GM12874 (cell line): ENCODE data around the gene UBR4.

Experiments used
- TF ChIP-seq, protein P1 (sequence below): IDR thresholded peaks from 2 replicates; pipeline ENCODE4 v1.5.1; 2011; ENCODE audit warnings: low read depth, mild to moderate bottlenecking, control low read depth, low read length, moderate library complexity; ENCODE audit not compliant: insufficient read depth

Gene UBR4

DNA sequence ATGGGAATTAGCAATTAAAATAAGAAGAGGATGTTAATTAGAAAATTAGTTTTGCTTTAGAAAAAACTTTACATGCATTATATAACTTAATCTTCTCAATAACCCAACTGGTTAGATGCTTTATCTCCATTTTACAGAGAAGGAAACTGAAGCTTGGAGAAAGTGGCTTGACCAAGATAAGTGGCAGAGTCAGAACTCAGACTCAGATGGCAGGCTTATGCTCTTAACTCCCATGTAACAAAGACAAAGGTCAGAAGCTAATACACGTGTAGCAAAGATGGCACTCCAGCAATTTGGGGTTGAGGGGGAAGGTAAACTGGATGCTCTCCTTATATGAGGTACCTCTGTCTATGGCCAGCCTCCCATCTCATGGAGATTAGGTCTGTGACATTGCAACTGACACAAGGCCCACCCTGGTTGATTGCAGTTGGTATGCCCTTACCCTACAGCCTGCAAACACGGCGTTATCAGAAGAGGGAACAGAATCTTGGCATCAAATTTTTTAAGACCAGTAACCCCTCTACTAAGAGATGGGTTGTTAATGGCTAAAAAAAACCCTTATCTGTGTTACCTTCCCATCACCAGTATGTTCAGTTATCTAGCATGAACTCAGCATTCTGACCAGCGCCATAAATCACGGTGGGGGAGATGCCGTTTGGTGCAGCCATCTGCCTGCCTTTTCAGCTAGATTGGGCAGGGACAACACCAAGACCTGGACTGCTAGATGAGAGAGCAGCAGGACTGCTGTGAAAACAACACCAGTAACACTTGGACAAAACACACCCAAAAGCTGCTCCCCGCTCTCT is 97.0 kb downstream of the UBR4 start:
- TF ChIP-seq, protein P1, sequence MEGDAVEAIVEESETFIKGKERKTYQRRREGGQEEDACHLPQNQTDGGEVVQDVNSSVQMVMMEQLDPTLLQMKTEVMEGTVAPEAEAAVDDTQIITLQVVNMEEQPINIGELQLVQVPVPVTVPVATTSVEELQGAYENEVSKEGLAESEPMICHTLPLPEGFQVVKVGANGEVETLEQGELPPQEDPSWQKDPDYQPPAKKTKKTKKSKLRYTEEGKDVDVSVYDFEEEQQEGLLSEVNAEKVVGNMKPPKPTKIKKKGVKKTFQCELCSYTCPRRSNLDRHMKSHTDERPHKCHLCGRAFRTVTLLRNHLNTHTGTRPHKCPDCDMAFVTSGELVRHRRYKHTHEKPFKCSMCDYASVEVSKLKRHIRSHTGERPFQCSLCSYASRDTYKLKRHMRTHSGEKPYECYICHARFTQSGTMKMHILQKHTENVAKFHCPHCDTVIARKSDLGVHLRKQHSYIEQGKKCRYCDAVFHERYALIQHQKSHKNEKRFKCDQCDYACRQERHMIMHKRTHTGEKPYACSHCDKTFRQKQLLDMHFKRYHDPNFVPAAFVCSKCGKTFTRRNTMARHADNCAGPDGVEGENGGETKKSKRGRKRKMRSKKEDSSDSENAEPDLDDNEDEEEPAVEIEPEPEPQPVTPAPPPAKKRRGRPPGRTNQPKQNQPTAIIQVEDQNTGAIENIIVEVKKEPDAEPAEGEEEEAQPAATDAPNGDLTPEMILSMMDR: no peak

DNA sequence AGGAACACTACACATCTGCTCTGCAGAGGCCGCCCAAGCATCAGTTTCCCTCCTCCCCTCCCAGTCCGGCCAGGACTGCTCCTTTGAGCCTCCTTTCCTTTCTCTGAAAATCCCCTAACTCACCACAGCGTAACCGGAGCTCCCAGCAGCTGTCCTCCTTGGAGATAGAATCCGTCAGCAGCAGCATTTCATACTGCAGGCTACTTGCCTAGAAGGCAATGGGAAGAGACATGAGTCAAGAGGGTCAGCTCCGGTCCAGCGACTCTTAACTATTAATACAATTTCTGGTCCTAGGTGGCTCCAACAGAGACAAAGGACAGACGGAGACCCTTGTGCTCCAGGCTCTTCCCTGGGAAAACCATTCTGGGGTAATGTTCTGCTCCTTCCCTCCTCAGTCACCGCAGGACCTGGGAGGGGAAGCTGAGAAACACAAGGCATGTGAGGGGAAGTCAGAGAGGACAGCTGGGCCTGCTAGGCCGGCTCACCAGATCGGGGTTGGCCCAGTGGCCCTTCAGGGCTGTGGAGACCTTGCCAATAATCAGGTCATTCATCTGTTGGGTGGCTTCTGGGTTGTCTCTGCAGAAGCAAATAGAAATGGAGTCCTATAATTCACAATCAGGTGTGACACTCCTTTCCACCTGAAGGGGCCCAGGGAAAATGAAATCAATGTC is 99.7 kb downstream of the UBR4 start:
- TF ChIP-seq, protein P1: no peak

DNA sequence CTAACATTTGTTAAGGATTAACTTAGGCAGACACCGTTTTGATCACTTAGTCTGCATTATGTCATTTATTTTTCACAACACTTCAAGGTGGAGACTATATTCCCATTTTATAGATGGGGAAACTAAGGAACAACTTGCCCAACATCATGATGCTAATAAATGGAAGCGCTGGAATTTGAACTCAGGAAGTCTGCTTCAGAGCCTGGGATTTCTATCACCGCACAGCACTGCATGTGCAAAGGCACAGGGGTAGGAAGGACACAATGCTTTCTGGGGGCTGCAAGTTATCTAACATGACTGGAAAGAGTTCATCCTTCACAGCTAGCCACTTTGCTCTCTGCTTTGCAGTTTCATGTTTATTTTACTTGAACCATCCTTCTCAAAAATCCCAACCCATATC is 100.5 kb downstream of the UBR4 start:
- TF ChIP-seq, protein P1: no peak

DNA sequence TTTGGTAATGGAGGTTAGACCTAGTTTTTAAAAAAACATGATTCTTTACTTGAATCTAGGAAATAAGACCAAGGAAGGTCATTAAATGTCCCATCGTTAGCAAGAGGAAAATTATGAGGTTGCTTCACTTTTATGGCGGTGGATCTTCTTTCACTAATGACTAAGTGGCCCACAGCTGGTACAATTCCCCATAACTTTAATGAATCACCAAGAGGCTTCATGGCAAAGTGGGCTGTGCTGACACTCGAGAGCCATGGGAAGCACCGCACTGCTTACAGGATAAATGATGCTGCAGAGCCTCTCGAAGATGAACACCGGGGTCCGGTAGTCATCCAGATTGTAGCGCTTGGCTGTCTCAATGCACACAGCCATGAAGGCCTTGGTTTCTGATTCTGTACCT is 108.8 kb downstream of the UBR4 start:
- TF ChIP-seq, protein P1: no peak

DNA sequence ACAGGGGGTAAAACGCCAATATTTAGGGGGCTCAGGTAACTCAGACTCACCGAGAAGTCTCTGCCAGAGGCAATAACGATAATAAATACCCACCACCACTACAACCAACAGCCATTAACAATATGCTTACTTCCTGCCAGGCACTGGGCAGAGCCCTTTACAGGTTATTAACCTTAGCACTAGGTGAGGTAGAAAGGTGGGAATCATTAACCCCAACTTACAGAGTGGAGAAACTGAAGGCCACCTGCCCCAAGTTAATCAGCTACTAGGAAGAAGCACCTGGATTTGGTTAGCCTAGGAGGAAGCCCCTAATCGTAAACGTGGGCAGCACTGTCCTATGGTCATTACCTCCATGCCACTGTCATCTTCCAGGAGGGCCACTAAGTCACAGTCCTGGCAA is 110.0 kb downstream of the UBR4 start:
- TF ChIP-seq, protein P1: no peak

DNA sequence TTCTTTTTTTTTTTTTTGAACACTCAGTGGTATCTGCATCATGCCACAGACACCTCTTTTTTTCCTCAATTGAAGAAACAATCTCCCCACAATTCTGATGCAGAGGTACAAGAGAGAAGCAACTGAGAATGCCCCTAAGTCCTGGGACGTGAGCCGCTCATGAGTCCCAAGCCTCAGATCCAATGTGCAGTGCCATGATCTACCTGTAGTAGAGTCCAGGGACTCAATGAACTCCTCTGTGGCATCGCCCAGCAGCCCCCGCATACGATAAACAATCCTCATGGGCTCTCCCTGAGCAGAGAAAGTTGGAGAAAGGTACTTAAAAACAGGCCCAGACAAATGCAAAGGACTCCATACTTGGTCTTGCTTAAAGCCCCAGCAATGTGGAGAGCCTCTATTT is 113.1 kb downstream of the UBR4 start:
- TF ChIP-seq, protein P1: no peak

DNA sequence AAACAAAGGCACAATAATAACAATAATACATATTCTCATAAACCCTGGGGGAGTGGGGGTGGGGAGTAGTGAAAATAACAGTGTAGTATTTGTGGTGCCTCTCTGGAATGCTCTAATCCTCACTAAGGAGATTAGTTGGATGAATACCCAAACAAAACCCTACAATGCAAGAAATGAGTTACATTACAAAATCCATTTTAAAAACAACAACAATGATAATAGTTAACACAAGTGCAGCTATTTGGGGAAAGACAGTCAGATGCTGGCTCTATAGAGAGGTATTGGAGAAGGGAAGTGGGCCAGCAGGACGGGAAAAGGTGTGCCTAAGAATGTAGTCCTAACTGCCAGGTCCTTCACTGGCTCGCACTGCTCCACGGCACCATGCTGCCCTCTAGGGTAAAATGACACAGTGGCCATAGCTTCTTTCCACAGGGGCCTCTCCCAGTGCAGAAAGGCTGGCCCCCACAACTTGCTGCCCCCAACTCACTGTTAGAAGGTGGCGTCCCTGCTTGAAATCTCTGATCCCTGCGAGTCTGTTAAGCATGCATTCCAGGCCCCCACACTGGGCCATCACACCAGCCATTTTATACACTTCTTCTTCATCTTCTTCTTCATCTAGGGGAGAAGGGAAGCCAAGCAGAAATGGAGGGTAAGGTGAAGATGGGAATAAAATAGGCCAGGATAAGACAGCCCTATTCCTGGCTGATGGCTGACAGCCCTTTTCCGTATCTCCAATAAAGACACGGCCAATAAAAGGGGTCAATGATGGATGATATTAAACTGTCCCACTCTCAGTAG is 113.8 kb downstream of the UBR4 start:
- TF ChIP-seq, protein P1: peak; percentile 25
